GM12892 (cell line): Measurements from ENCODE around the gene HOXB6.

Experiments used
- POLR2A ChIP-seq: IDR thresholded peaks from 2 replicates; pipeline ENCODE4 v1.6.1; 2011; ENCODE audit warnings: low read depth, low read length, control low read depth
- POLR2AphosphoS5 ChIP-seq: IDR thresholded peaks from 2 replicates; pipeline ENCODE4 v1.6.1; 2011; ENCODE audit warnings: low read depth, low read length, control low read depth
- TAF1 ChIP-seq: IDR thresholded peaks from 2 replicates; pipeline ENCODE4 v1.6.1; 2011; ENCODE audit warnings: low read depth, mild to moderate bottlenecking, control low read depth, low read length, borderline replicate concordance

GRCh38 chr17:48575066-48575582 is 29.7 kb downstream of the HOXB6 start:
- TF ChIP-seq POLR2AphosphoS5 (no peak), POLR2A (no peak), TAF1 (no peak)
